ENCODE results near the gene IGFALS. TPM values are rescaled to one million over a fixed set of nuclear protein-coding genes. Genes with fewer than 3 reads are reported as not detected.

Gene IGFALS
- total RNA-seq, 2 donors from 2014 or later: 0.10 TPM; not detected in 1

DNA sequence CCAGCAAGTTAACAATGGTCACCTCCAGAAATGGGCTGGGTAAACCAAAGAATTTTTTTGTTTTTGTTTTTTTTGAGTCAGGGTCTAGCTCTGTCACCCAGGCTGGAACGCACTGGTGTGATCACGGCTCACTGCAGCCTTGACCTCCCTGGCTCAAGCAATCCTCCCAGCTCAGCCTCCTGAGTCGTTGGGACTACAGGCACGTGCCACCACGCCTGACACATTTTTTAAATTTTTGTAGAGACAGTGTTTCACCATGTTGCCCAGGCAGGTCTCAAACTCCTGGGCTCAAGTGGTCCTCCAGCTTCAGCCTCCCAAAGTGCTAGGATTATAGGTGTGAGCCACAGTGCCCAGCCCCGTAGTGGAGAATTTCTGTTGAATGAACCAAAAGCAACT, 12.8 kb downstream of the IGFALS start:
- no peak for DNase-seq (ENCODE audit: low spot score)
- intact Hi-C loops (cut with DNase I): no loop called here

DNA sequence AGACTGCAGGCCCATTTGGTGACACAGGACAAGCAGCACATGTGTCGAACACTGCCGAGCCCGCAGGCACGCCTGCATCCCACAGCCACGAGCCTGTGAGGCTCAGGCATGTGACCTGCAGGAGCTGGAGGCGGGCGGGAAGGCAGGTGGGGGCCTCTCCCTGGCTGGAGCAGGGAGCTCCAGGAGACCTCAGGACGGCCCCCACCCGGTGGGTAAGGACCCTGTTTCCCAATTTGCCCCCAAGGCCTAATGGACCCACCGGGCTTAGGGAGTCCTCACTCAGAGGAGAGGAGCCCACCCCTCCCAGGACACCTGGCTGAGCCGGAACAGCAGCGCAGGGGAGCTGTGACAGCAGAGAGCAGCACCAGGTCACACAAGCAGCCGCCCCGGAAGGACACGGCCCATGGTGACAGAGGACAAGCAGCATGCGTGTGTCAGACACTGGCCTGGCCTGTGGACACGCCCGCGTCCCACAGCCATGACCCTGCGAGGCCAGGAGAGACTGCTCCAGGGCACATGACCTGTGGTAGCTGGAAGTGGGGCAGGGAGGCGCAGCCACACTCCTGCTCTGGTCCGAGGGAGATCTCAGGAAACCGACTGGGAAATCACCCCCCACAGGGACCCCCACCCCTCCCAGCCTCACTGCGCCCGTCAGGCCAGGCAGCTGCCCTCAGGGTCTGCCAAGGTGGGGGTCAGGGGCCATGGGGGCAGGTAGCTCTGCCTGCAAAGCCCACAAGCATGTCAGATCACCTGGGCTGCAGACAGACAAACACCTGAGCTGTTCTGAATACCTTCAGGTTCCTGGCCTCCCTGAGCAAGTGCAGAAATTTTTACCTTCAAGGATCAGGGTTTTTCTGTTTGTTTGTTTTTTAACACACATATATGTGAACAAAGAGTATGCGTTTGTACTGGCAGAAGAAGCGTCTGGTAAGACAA, 13.5 kb downstream of the IGFALS start:
- intact Hi-C loops (cut with DNase I): no loop called here
- no peak for DNase-seq (ENCODE audit: low spot score)

DNA sequence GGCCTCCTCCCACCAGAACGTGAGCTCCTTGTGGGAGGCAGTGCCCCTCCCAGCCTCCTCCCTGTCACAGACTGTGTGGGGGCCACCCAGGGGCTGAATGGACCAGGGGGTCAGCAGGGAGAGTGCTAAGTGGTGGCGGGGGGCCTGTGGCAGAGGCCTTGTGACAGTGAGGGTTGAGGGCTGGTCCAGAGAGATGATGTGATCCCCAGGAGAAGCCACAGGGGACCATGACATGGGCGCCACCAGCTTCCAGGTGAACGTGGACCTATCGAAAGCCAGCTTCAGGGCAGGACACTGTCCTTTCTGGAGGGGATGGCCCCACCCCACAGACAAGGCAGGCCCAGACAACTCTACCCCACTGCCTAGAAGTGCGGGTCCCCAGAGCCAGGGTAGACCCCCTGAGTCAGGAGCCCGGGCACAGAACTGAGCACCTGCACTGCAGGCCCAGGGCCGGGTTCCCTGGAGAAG, 14.2 kb downstream of the IGFALS start:
- intact Hi-C loops (cut with DNase I): no loop called here
- no peak for DNase-seq (ENCODE audit: low spot score)

DNA sequence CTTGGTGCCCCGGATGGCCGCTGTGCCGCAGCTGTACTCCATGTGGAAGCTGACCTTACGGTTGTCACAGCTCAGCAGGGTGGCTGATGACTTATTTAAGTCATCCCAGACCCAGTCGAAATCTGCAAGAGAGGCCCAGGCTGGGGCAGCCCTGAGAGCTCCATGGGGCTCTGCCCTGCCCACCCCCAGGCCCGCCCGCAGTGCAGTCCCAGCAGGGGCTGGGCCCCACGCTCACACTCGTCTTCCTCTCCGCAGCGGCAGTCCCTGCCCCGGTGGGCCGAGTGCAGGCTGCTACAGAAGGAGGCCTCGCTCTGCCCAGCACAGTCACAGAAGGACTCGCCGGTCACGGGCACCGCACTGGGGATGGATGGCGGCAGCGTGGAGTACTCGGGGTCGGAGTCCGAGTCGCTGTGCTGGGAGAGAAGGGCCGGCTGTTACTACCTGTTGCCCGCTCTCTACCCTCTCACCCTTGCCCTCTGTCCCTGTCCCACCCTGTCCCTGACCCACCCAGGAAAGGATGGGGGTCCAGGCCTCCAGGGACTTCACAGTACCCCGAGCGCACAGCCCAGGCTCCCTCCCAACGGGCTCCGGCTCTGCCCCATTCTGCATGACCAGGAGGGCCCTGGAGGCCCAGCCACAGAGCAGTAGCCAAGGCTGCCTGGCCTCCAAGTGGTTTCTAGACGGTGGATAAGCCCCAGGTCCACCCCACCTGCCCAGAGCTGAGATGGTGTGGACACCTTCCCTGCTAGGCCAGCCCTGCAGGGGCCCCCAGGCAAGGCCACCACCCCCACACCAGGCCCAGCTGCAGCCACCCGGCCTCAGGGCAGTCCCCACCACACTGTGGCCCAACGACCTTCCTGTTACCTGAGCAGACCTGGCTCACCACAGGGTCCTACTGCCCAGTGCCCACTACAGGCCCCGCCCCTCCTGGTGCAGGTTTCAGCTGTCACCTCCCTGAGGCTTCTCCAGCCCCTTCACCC, 15.0 kb downstream of the IGFALS start:
- intact Hi-C loops (cut with DNase I): no loop called here
- DNase-seq (ENCODE audit: low spot score): no peak

DNA sequence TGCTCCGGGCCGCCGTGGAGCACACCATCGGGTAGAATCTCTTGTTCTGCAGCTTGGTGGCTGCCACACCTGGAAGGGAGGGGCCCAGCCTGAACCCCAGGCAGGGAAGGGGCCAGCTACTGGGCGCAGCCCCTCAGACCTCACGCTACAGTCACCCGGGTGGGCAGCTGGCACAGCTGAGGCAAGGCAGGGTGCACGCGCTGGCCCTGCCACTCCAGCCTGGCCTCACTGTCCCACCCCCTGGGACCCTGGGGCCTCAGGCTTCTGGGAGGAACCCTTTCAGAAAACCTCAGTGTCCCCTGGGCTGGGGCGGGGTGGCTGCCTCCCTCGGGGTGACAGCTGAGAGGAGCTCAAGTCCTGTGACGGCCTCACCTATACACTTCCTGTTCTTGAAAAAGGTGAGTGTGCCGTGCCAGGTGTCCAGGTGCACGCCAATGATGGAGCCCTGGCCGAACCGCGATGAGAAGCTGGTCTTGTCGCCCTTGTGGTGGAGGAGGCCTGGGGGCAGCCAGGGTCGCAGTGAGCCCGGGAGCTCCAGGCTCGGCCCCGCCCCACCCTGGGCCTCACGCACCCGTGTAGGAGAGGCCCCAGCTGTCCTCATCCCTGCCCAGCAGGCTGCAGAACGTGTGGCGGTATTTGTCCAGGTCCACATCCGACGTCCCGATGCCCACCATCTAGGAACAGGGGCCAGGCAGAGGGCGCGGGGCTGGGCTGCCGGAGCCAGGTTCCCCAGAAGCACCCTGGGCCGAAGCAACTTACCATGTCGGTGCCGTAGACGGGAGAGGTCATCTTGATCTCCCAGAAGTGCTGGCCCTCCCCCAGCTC, 15.9 kb downstream of the IGFALS start:
- intact Hi-C loops (cut with DNase I): no loop called here
- DNase-seq (ENCODE audit: low spot score): no peak

DNA sequence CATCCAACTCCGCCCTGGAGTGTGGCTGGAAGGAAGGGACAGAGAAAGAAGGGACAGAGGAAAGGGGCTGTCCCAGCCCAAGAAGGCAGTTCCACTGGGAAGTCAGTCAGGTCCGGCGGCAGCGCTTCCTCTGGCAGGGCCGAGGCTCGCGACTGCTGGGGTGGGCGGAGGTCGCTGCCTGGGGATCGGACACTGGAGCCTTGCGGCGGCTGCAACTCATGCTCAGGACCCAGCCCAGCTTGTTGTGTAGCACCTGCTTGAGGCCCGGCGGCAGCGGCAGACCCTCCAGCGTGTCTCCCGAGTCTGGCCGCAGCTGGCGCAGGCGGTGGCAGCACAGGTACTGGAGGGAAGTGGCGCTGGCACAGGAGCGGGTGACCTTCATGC, 16.5 kb downstream of the IGFALS start:
- intact Hi-C loops (cut with DNase I): no loop called here
- no peak for DNase-seq (ENCODE audit: low spot score)

DNA sequence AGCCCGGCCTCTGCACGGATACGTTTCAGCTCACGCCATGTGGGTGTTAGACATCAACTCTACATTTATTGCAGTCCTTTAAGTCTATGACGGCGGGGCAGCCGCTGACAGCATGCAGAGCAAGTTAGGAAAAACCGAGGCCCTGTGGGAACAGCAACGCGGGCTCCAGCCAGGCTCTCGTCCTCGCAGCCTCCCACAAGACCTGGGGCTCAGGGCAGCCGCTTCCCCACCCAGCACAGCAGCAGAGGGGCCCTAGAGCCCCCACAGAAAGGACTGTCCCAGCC, 16.9 kb downstream of the IGFALS start:
- DNase-seq (ENCODE audit: low spot score): no peak
- intact Hi-C loops (cut with DNase I): no loop called here

DNA sequence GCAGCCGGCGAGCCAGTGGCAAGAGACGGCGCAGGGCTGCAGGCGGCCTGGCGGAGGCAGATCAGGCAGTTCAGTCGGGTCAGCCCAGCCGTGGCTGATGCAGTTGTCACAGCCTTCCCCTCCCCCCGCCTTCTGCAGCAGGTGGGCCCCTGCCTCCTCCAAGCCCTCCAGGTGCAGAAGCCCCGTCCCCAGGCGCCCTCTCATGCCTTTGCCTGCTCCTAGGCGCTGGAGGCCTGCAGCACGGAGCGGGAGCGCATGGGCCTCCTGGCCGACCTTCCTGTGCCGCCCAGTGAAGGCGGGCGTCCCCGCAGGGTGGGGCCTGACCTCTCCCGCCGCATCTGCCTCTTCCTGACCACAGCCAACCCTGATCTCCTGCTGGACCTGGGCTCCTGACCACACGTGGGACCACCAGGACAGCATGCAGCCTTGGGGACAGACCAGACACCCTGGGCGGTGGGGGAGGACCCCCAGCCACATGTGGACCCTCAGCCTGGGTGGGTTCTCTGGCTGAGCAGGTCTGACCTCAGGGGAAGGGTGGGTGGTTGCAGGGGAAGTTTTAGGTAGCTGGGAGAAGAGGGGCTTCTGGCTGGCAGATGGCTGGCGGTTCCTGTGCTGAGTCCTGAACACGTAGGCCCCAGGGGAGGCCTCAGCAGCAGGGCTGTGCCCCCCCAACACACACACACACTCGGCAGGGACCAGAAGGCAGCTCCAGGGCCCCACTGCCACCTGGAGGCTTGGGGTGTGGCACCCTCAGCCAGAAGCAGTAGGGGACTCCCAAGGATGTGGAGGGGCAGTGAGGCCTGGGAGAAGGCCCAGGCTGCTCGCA, 17.4 kb downstream of the IGFALS start:
- intact Hi-C loops (cut with DNase I): no loop called here
- no peak for DNase-seq (ENCODE audit: low spot score)

DNA sequence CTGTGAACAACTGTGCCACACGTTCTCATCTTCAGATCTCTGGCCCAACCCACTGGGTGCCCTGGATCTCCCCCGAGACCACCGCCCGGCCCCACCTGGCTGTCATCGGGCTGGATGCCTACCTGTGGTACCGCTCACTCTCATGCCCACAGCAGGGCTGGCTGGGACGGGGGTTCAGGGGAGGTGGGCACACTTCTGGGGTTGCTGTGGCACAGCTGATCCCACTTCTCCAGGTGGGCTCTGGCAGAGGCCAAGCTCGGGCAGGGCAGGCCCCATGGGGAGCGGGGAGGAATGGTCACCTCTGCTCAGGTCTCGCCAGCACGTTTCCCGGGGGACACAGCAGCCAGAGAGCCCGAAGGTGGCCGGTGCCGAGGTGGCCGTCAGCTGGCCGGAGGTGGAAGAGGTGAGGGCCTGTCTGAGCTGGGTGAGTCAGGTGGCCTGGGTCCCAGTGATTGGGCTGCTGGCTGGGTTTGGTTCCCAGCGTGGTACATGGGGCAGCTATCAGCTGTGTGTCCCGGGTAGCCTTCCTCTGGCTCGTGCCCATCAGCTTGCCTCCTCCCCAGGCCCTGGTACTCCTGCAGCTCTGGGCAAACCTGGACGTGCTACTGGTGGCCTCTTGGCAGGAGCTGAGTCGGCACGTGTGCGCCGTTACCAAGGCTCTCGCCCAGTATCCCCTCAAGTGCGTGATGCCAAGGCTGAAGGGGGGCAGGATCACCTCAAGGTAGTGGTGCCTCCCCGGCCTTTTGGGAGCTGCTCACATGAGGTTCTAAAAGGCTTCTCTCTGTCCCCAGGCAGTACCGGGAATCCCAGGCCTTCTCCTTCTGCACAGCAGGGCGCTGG, 18.3 kb downstream of the IGFALS start:
- DNase-seq (ENCODE audit: low spot score): no peak
- intact Hi-C loops (cut with DNase I): no loop called here

DNA sequence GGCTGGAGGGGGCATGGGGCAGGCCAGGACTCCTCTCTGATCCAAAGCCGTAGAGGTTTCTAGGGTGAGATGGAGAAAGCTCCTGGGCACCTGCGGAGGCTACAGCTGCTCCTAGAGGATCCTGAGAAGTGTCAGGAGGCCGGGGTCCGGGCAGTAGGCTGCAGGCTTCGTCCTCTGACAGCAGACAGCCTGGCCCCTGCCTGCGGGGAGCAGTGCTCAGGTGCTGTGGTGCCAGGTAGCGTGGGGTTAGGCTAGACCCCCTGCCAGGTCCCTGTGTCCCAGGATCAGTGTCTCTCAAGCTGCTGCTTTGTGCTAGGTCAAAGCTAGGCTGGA, 19.1 kb downstream of the IGFALS start:
- no peak for DNase-seq (ENCODE audit: low spot score)

DNA sequence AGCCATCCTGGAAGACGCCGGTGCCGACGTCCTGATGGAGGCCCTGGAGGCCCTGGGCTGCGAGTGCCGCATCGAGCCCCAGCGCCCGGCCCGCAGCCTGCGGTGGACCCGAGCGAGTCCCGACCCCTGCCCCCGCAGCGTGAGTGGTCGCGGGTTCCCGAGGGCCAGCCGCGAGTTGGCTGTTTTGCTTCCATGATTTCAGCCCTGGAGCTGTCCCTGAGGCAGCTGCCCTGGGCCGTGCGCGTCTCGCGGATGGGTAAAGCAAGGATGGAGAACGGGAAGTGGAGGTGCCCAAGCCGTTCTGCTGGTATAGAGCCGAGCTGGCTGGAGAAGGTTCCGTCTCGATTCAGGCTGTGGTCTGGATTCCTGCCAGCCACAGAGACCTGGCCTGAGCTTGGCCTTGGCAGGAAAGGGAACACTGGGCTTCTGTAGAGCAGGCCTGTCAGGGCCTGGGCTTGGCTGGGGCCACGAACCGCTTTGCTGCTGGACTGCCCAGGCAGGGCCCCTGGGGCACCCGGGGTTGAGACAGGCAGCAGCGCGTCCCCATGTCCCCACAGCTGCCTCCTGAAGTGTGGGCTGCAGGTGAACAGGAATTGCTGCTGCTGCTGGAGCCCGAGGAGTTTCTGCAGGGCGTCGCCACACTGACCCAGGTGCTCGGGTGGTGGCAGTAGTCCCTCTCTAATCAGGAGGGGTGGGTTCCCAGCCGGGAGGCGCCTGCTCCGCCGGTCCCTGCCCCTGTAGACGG, 19.6 kb downstream of the IGFALS start:
- intact Hi-C loops (cut with DNase I): no loop called here
- no peak for DNase-seq (ENCODE audit: low spot score)

More for the DNA sequence above, 19.1 kb downstream of the IGFALS start:
- intact Hi-C loops (cut with DNase I): no loop called here

DNA sequence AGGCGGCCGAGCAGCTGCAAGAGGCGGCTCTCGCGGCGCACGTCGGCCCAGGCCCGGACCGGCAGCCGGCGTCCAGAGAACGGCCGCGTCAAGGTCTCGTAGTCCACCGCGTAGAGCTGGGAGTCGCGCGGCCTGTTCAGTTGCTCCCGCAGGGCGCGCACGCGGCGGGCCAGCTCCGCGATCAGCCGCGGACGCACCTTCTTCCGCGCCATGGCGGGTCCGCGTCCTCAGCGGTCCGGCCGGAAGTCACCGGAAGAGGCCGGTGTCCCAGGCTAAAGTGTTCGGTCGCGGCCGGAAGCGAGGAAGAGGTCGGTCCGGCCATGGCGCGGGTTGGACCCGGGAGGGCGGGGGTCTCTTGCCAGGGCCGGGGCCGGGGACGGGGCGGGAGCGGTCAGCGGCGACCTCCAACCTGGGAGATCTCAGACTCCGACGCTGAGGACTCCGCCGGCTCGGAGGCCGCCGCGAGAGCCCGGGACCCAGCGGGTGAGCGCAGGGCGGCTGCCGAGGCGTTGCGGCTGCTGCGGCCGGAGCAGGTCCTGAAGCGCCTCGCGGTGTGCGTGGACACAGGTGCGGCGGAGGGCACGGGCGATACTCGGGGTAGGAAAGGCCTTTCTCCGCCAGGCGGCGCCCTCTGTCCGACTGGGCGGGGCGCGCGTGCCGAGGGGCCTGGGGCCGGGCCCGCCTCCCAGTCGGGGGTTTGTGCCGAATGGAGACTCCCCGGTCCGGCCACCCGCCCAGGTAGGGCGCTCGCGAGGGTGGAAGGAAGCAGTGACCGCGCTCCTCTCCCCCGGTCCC, 20.4 kb downstream of the IGFALS start, which contains the start of gene MRPS34:
Gene MRPS34, minus strand, starts transcription at position 227 of the 795 bp plus-strand sequence. Its CDS starts 15 bp downstream, at position 212.
- intact Hi-C loops (cut with DNase I): no loop called here
- peak; percentile 96 for DNase-seq (ENCODE audit: low spot score)

DNA sequence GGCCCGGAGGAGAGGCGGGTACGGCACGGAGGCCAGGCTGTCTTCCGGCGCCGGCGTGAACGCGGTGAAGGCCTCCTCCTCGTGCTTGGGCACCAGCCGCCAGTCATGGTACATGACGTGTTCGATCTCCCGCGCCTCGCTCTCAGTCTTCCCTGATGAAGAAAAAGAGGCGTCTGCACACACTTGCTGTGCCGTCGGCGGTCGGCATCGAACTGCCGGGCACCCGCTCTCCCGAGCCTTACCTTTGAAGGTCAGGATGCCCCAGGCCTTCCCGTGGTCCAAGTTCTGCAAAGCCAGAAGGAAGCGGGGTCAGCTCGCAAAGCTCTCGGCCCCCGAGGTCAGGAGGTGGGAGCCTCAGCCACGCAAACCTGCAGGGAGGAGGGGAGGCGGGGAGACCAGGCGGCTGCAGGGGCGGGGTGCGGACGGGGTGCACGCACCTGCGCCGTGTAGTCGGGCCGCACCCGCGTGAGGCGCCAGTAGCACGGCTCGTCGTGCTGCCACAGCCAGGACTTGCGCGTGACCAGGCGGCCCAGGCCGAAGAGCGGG, 21.1 kb downstream of the IGFALS start, which contains the start of gene EME2:
Gene EME2, plus strand, starts transcription at position 449 of the 546 bp plus-strand sequence. CDS start 418 bp downstream, outside the sequence.
- no peak for DNase-seq (ENCODE audit: low spot score)
- intact Hi-C loops (cut with DNase I): no loop called here

DNA sequence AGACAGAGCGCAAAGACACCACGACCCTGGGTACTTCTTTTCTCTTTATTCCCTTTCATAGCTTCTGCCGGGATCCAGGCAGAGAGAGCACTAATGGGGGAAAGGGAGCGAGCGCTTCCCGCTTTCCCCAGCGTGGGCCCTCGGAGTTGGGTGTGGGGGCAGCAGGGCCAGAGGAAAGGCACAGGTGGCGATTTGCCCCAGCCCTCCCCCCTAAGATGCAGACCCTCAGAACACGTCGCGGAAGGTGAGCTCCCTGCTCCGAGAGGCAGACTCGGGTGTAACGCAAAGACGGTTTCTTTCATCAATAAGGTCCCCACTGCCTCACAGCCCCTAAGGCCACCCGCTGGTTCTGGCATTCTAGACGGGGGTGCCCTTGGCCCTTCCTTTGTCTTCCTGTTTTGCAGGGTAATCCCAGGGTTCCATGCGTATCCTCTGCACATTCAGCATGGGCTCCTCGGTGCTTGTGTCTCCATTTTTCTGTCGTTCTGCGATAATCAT, 21.6 kb downstream of the IGFALS start:
- no peak for DNase-seq (ENCODE audit: low spot score)
- intact Hi-C loops (cut with DNase I): no loop called here

DNA sequence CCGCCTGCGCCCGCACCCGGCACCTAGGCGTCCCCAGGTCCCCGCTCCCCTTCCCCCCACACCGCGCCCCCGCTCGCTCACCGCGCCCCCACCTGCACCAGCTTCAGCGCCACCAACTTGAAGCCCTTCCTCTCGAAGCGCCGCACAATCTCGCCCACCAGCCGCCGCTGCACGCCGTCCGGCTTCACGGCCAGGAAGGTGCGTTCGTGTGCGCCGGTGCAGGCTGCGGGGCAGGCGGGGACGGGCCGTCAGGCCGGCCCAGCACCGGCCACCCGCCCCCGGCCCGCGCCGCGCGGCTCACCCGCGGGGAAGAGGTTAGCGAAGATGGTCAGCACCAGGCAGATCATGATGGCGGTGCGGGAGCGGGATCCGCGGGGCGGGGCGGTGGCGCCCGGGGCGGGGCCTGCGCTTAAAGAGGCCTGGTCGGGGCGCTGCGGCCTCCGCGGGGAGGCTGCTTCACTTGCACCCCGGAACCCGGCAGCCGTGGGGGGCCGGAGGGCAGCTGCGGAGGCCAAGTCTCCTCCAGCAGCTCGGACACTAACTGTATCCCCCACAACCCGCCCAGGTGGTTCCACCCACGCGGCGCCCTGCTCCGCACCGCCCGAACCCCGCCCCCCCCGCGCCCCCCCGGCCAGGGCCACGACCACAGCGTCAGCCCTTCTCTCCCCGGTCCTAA, 22.2 kb downstream of the IGFALS start, which contains the start of gene NME3:
Gene NME3, minus strand, starts transcription at position 356 of the 676 bp plus-strand sequence. Its CDS starts 9 bp downstream, at position 347.
- DNase-seq (ENCODE audit: low spot score): peak; percentile 95
- intact Hi-C loops (cut with DNase I): no loop called here
